Measurements from ENCODE around the gene CMC1. TPM values are rescaled to one million over a fixed set of nuclear protein-coding genes. Genes with fewer than 3 reads are reported as not detected.
"Not testable (repeated sequence)": the region's sequence is repeated elsewhere in the genome, so short reads cannot be mapped to it uniquely, and the experiment has no call there.

The CMC1 gene
- total RNA-seq (2014; rRNA removed; shearing (Covaris generic)): 4.4 and 4.6 TPM in 2 replicates

- peak; percentile 86 for DNase-seq (ENCODE audit: low spot score)
These were observed at the start of gene CMC1 for GRCh38 chr3:28241221-28242160. Gene CMC1 (plus strand): TSS chr3:28241619. CDS start chr3:28241794, 175 bp downstream.

- no peak for DNase-seq (ENCODE audit: low spot score)
These were observed 43.3 kb upstream of the CMC1 start for GRCh38 chr3:28198161-28198560.

DNA sequence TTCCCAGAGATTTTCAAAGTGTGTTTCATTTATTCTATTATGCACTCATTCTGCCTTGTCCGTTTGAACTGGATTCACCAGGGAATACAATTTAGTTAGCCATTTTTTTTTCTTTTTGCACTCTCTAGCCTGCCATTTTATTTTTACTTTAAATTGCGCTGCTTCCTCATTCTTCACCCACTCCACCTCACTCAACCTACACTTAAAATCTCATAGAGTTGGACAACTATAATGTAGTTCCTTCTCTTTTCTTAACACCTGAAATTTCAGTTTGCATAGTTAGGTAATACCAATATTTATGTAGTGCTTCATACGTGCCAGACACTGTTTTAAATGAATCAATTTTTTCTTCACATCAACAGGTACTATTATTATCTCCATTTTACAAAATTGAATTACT is 42.4 kb upstream of the CMC1 start:
- no peak for DNase-seq (ENCODE audit: low spot score)

DNA sequence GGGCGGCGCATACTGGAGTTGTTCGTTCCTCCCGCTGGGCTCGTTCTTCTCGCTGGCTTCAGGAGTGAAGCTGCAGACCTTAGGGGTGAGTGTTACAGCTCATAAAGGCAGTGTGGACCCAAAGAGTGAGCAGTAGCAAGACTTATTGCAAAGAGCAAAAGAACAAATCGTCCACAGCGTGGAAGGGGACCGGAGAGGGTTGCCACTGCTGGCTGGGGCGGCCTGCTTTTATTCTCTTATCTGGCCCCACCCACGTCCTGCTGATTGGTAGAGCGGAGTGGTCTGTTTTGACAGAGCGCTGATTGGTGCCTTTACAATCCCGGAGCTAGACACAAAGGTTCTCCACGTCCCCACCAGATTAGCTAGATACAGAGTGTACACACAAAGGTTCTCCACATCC is 41.8 kb upstream of the CMC1 start:
- not testable (repeated sequence) for DNase-seq (ENCODE audit: low spot score)

- DNase-seq (ENCODE audit: low spot score): not testable (repeated sequence)
These were observed 41.0 kb upstream of the CMC1 start for GRCh38 chr3:28200366-28200848.

- DNase-seq (ENCODE audit: low spot score): no peak
These were observed 34.9 kb upstream of the CMC1 start for GRCh38 chr3:28206479-28206878.

GRCh38 chr3:28207000-28207733 is 34.3 kb upstream of the CMC1 start:
- DNase-seq (ENCODE audit: low spot score): no peak

DNA sequence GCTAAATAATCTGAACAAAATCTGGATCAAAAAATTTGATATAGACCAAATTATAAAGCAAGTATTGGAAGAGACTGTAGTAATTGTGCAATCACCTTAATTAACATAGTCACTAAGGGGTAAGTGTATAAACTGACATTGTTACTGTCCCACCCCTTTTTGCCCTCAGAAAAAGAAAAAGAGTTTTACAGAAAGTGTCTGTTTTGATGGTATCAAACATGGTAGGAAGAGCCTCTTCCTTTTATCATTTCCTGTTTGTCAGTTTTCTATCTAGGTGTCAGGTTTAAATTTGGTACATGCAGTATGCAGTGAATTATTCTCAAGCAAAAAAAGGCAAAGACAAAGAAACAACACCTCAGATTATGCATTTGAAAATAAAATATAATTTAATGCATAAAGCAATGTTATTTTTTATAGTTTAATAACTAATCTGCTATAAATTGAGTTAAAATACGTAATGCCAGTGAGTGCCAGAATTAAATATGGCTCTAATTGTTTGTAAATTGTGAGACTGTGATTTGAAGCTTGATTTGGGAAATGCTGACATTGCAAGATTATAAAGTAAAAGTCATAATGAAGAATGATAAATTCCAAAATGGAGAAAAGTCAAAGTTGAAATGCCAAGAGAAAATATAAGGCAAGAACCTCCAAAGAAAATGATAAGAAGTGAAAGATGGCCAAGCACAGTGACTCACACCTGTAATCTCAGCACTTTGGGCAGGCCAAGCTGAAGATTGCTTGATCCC is 30.3 kb upstream of the CMC1 start:
- DNase-seq (ENCODE audit: low spot score): no peak

DNA sequence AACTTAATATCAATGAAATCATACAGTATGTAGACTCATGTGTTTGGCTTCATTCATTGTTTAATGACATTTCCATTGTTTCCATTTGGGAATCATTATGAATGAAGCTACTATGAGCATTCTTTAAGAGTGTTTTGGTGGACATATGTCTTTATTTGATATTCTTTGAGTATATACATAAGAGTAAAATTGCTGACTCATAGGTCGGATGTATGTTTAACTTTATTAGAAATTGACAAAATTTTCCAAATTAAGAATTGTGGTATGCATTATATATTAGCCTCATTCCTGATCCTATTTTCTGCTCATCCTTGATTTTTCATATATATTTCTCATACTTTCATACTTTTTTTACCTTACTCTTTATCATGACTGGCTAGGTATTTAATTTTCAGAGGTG is 28.7 kb upstream of the CMC1 start:
- DNase-seq (ENCODE audit: low spot score): no peak

GRCh38 chr3:28215407-28215806 is 26.0 kb upstream of the CMC1 start:
- no peak for DNase-seq (ENCODE audit: low spot score)

DNA sequence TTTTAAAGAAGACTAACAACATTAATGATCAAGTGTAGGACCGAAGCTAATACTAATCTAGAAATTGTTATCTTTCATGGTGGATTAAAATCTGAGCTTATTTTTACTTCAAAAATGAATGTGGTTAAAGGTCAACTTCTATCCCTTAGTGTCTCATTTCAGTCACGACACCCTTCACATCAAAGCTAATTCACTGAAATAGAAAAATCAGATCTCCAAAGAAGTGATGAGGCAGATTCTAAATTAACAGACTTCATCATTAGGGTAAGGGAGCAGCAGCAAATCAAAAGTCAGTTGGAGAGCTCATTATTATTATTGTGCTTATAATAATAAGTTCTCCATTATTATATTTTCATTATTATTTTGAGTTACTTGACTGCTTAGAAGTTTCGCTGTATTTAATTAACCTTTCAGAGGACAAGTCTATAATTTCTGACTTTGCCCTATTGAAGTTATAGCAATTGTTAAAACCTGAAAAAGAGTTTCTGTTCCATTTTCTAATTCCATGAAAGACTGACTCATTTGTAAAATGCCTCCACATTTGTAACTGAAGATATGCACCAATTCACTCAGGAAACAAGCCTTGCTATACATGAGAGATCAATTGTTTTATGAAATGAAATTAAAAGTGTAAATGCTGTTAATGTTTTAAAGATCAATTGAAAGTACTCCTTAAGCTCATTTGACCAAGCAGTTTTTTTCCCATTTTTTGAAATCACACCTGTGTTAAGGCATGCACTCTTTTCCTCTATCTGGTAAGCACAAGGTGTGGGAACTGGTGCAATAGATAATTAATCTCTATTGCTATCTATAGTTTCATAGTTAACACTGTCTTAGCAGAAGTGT is 23.1 kb upstream of the CMC1 start:
- DNase-seq (ENCODE audit: low spot score): no peak

DNA sequence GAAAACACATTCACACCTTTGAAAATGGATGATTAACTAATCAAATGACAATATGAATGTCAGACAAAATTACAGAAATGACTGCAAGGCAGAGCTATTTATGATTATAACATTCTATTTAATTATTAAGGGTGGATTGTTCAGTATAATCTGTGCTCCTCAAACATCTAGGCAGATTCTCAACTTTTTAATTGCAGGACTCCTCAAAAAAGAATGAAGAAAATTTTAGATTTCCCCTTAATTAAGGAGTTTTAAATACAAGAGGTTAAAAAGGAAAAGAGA is 22.6 kb upstream of the CMC1 start:
- DNase-seq (ENCODE audit: low spot score): no peak

DNA sequence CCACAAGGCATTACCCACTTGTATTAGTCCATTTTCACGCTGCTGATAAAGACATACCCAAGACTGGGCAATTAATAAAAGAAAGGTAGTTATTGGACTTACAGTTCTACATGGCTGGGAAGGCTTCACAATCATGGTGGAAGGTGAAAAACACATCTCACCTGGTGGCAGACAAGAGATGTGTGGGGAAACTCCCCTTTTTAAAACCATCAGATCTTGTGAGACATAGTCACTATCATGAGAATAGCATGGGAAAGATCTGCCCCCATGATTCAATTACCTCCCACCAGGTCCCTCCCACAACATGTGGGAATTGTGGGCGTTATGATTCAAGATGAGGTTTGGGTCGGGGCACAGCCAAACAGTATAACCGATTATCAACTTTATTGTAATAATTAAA is 17.0 kb upstream of the CMC1 start:
- DNase-seq (ENCODE audit: low spot score): no peak

GRCh38 chr3:28226020-28226419 is 15.4 kb upstream of the CMC1 start:
- DNase-seq (ENCODE audit: low spot score): no peak

- DNase-seq (ENCODE audit: low spot score): no peak
These were observed 12.8 kb upstream of the CMC1 start for GRCh38 chr3:28228623-28229022.

DNA sequence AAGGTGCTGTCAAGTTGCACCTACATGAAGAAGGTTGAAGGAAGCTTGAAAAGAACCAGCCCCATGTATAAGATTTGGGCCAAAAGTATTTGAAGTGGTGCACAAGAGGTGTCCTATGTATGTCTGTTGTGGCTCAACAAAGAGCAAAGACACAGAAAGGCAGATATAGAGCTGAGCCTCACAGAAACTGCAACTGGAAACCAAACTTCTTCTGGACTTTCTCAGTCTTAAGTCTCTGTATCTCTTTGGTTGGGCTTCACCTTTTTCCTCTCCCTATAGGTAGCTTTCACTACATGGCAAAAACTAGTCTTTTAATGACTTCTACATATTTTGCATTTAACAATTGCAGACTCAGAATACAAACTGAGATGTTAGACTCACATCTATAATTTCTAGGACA is 8.8 kb upstream of the CMC1 start:
- DNase-seq (ENCODE audit: low spot score): no peak

- DNase-seq (ENCODE audit: low spot score): no peak
These were observed 7.0 kb upstream of the CMC1 start for GRCh38 chr3:28234454-28234853.

DNA sequence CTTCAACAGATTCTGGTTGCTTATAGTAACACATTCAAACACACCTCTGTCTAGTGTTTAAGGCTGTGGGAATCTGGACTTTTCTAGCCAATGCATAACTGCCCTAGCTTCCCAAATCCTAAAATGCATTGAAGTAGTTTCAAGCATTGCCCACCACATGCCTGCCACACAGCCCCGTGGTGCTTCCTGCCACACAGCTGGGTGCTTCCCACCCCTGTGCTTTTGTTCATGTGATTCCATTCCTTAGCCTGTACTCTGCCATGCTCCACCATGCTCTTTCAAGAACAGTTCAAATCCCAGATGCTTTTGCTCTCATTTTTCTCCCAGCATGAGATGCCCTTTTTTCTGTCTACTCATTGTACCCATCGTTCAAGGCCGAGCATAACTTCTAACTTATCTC is 2.3 kb upstream of the CMC1 start:
- DNase-seq (ENCODE audit: low spot score): no peak

DNA sequence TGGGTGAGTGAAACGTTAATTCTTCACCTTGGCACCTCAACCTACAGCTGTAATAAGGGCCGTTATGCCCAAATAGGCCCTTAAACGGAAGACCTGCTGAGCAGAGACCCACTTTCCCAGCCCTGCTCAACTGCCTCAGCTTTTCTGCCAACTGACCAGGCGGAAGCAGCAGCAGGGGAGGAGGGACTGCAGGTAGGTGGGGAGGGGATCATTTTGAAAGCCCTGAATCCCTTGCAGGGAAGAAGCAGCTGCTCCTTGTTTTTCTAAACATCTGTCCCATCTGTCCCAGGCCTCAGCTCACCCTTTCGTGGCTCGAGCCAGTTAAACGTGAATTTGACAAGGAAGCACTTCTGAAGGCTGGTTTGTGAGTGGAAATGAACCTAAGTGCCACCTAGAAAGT is 978 bp upstream of the CMC1 start:
- DNase-seq (ENCODE audit: low spot score): no peak

- DNase-seq (ENCODE audit: low spot score): no peak
These were observed 1.1 kb downstream of the CMC1 start for GRCh38 chr3:28242519-28242918.

DNA sequence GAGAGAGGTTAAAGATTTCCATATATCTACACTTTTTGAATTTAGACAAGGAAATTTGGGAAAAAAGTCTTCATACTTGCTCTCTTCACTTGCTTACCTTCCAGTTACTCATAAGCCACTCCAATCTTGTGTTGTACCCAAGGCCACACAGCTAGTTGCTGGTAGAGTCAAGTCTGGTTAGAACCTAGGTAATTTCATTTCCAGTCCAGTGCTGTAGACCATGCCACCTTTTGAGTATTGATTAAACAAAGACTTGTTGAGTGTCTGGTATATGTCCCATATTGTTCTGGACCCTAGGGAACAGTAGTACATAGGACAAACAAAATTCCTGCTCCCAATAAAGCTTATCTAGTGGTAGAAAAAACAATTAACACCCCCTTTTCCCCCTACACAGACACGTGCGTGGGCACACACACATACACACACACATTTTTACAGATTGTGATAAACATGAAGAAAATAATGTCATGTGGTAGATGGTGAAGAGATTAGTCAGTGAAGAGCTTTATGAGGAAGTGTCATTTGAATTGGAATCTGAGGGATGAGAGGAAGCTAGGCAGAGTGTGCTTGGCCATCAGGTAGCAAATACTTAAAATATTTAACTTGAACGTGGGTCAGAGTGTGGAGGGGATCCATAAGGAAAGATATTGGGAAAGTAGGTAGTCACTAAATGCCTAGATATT is 2.1 kb downstream of the CMC1 start:
- no peak for DNase-seq (ENCODE audit: low spot score)
